Activated T-cell treated with anti-CD3 and anti-CD28 coated beads, Interleukin-2, amount 50 U/mL, for 1 hour (primary cell): Measurements from ENCODE around the gene APOC4.
"Not testable (repeated sequence)": the region's sequence is repeated elsewhere in the genome, so short reads cannot be mapped to it uniquely, and the experiment has no call there.

Experiments used
- DNase-seq: peaks from one replicate; pipeline ENCODE4 v3.0.0-alpha.2; 2020

Gene APOC4

GRCh38 chr19:44924243-44924725 lies 17.8 kb upstream of the APOC4 start:
- no peak for DNase-seq

GRCh38 chr19:44925114-44925891 lies 16.7 kb upstream of the APOC4 start:
- no peak for DNase-seq

- DNase-seq, result not testable (repeated sequence)
Measured at GRCh38 chr19:44926245-44927077, 15.6 kb upstream of the APOC4 start.

GRCh38 chr19:44927746-44928145 lies 14.3 kb upstream of the APOC4 start:
- no peak for DNase-seq

GRCh38 chr19:44930088-44930487 lies 11.9 kb upstream of the APOC4 start:
- no peak for DNase-seq

GRCh38 chr19:44931541-44931940 lies 10.5 kb upstream of the APOC4 start:
- no peak for DNase-seq

- DNase-seq, result no peak
Measured at GRCh38 chr19:44939668-44940067, 2.4 kb upstream of the APOC4 start.

- no peak for DNase-seq
Measured at GRCh38 chr19:44943801-44944249, 1.8 kb downstream of the APOC4 start.

GRCh38 chr19:44947041-44947581 lies 5.1 kb downstream of the APOC4 start:
- DNase-seq, result no peak

GRCh38 chr19:44948237-44948636 lies 6.2 kb downstream of the APOC4 start:
- DNase-seq, result no peak

GRCh38 chr19:44948763-44949374 lies 6.8 kb downstream of the APOC4 start:
- no peak for DNase-seq

- DNase-seq, result no peak
Measured at GRCh38 chr19:44949550-44949949, 7.5 kb downstream of the APOC4 start.

GRCh38 chr19:44951179-44952159 lies 9.4 kb downstream of the APOC4 start:
- peak; percentile 40 for DNase-seq

GRCh38 chr19:44954278-44954648 lies 12.2 kb downstream of the APOC4 start:
- DNase-seq, result no peak

- DNase-seq, result peak; percentile 93
Measured at GRCh38 chr19:44954649-44955504, 12.8 kb downstream of the APOC4 start, which contains the start of gene CLPTM1. TSS of gene CLPTM1 (plus strand) at chr19:44955380. CDS start at chr19:44955396, 16 bp downstream.

- DNase-seq, result no peak
Measured at GRCh38 chr19:44955505-44956439, 13.7 kb downstream of the APOC4 start.

- no peak for DNase-seq
Measured at GRCh38 chr19:44957526-44957925, 15.5 kb downstream of the APOC4 start.

- no peak for DNase-seq
Measured at GRCh38 chr19:44958090-44958489, 16.1 kb downstream of the APOC4 start.

- no peak for DNase-seq
Measured at GRCh38 chr19:44959691-44960090, 17.7 kb downstream of the APOC4 start.
